HepG2 (cell line): ENCODE measurements around the gene PPFIA3.

Source experiments
- ATF7 ChIP-seq, 2 experiments: fragments of 450-650 bp in 1 of 2; sonication (generic) in 1 of 2; formaldehyde crosslinking in 1 of 2; IDR thresholded peaks; 2 replicates each; pipeline versions ENCODE4 v1.4.0 to v1.6.1; 2016 to 2020; ENCODE audit warnings: antibody characterized with exemption in 1 of 2, mild to moderate bottlenecking in 1 of 2, missing genetic modification reagents in 1 of 2
- CEBPB ChIP-seq: IDR thresholded peaks from 2 replicates; pipeline ENCODE4 v1.6.1; 2011; ENCODE audit warnings: low read depth, low read length, improper control_type of control experiment, borderline replicate concordance
- CHCHD3 ChIP-seq: sonication (generic); formaldehyde crosslinking; IDR thresholded peaks from 2 replicates; pipeline ENCODE4 v1.8.0; 2022; ENCODE audit warnings: mild to moderate bottlenecking, missing genetic modification reagents, moderate library complexity
- CTCF ChIP-seq: sonication (generic); formaldehyde crosslinking; IDR thresholded peaks from 2 replicates; pipeline ENCODE4 v1.5.0; 2020; ENCODE audit warnings: mild to moderate bottlenecking, missing genetic modification reagents, moderate library complexity
- MLLT10 ChIP-seq: sonication (generic); formaldehyde crosslinking; IDR thresholded peaks from 2 replicates; pipeline ENCODE4 v1.4.0; 2020; ENCODE audit warnings: missing genetic modification reagents
- NR2F6 ChIP-seq, 2 experiments: IDR thresholded peaks; 2 replicates each; pipeline ENCODE4 v1.6.1; 2016; ENCODE audit warnings: antibody characterized with exemption in 1 of 2, mild to moderate bottlenecking in 1 of 2
- REST ChIP-seq, 2 experiments: IDR thresholded peaks; 2 replicates each; pipeline ENCODE4 v1.6.1; 2011 to 2012; ENCODE audit warnings: low read length in 2 of 2, borderline replicate concordance in 1 of 2, low read depth in 1 of 2, mild to moderate bottlenecking in 1 of 2, moderate library complexity in 1 of 2
- SATB2 ChIP-seq: sonication (generic); formaldehyde crosslinking; IDR thresholded peaks from 2 replicates; pipeline ENCODE4 v1.5.0; 2020; ENCODE audit warnings: missing genetic modification reagents
- SRSF9 ChIP-seq: fragments of 200-400 bp; formaldehyde crosslinking; IDR thresholded peaks from 2 replicates; pipeline ENCODE4 v1.6.1; 2018; ENCODE audit warnings: borderline replicate concordance, mild to moderate bottlenecking, low read depth, low read length; ENCODE audit not compliant: insufficient read depth, poor library complexity, severe bottlenecking
- ZNF34 ChIP-seq: sonication (generic); formaldehyde crosslinking; IDR thresholded peaks from 2 replicates; pipeline ENCODE4 v1.4.0; 2020; ENCODE audit warnings: mild to moderate bottlenecking, missing genetic modification reagents, borderline replicate concordance
- ZNF891 ChIP-seq: sonication (generic); formaldehyde crosslinking; IDR thresholded peaks from 2 replicates; pipeline ENCODE4 v1.5.0; 2020; ENCODE audit warnings: mild to moderate bottlenecking, missing genetic modification reagents
- TF ChIP-seq, protein P1 (sequence below): sonication (generic); formaldehyde crosslinking; IDR thresholded peaks from 2 replicates; pipeline ENCODE4 v1.8.1; 2023; ENCODE audit warnings: mild to moderate bottlenecking, missing genetic modification reagents, borderline replicate concordance
- TF ChIP-seq, protein P2 (sequence below): sonication (generic); formaldehyde crosslinking; conservative IDR thresholded peaks from 2 replicates; pipeline ENCODE4 v1.4.0; 2020; ENCODE audit warnings: missing genetic modification reagents

DNA sequence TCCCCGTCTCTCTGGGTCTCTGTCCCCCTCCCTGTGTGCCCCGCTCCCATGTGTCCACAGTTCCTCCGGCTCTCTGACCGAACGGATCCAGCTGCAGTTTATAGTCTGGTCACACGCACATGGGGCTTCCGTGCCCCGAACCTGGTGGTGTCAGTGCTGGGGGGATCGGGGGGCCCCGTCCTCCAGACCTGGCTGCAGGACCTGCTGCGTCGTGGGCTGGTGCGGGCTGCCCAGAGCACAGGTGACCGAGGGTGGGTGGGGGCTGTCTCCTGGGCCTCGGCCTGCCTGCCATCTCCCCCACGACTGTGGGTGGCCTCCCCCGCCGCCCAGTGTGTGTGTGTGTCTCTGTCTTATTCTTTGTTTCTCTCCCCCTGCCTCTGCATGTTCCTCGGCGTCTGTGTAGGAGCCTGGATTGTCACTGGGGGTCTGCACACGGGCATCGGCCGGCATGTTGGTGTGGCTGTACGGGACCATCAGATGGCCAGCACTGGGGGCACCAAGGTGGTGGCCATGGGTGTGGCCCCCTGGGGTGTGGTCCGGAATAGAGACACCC lies 48.6 kb downstream of the PPFIA3 start:
- TF ChIP-seq, protein P1, sequence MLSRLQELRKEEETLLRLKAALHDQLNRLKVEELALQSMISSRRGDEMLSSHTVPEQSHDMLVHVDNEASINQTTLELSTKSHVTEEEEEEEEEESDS (CRISPR knock-in tag) = no peak
- TF ChIP-seq, protein P2, sequence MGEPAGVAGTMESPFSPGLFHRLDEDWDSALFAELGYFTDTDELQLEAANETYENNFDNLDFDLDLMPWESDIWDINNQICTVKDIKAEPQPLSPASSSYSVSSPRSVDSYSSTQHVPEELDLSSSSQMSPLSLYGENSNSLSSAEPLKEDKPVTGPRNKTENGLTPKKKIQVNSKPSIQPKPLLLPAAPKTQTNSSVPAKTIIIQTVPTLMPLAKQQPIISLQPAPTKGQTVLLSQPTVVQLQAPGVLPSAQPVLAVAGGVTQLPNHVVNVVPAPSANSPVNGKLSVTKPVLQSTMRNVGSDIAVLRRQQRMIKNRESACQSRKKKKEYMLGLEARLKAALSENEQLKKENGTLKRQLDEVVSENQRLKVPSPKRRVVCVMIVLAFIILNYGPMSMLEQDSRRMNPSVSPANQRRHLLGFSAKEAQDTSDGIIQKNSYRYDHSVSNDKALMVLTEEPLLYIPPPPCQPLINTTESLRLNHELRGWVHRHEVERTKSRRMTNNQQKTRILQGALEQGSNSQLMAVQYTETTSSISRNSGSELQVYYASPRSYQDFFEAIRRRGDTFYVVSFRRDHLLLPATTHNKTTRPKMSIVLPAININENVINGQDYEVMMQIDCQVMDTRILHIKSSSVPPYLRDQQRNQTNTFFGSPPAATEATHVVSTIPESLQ (CRISPR knock-in tag) = no peak
- no peak for TF ChIP-seq CTCF (CRISPR knock-in tag)
- no peak for TF ChIP-seq REST (IDR thresholded peaks at IDR 0.05; ENCODE audit: borderline replicate concordance in 1 of 2, low read depth in 1 of 2, low read length in 2 of 2)
- no peak for TF ChIP-seq MLLT10 (CRISPR knock-in tag)
- TF ChIP-seq SATB2 (CRISPR knock-in tag) = no peak
- TF ChIP-seq CEBPB = no peak
- no peak for TF ChIP-seq ATF7 (IDR thresholded peaks at IDR 0.05)
- no peak for TF ChIP-seq ATF7 (CRISPR knock-in tag; IDR thresholded peaks at IDR 0.05)
- TF ChIP-seq ZNF34 (CRISPR knock-in tag) = no peak
- no peak for TF ChIP-seq NR2F6 (IDR thresholded peaks at IDR 0.05)
- TF ChIP-seq NR2F6 (CRISPR knock-in tag; IDR thresholded peaks at IDR 0.05) = no peak
- no peak for TF ChIP-seq SRSF9
- TF ChIP-seq CHCHD3 (CRISPR knock-in tag) = no peak
- no peak for TF ChIP-seq ZNF891 (CRISPR knock-in tag)
